Activated CD8-positive, alpha-beta memory T cell treated with anti-CD3 and anti-CD28 coated beads, Interleukin-2, amount 50 U/mL, for 4 hours (primary cell): ENCODE data around the gene RAB20.
A peak's percentile ranks its signal among the peaks of the same experiment; 100 is the strongest.
"Not testable (repeated sequence)": the region's sequence is repeated elsewhere in the genome, so short reads cannot be mapped to it uniquely, and the experiment has no call there.

Experiments
- DNase-seq: peaks from one replicate; pipeline ENCODE4 v3.0.0-alpha.2; 2020

Gene RAB20, protein sequence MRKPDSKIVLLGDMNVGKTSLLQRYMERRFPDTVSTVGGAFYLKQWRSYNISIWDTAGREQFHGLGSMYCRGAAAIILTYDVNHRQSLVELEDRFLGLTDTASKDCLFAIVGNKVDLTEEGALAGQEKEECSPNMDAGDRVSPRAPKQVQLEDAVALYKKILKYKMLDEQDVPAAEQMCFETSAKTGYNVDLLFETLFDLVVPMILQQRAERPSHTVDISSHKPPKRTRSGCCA

GRCh38 chr13:110561344-110562035 is at the start of gene RAB20:
Gene RAB20, minus strand, starts transcription at chr13:110561722. Its CDS starts 203 bp downstream, at chr13:110561519.
- DNase-seq = peak; percentile 58

DNA sequence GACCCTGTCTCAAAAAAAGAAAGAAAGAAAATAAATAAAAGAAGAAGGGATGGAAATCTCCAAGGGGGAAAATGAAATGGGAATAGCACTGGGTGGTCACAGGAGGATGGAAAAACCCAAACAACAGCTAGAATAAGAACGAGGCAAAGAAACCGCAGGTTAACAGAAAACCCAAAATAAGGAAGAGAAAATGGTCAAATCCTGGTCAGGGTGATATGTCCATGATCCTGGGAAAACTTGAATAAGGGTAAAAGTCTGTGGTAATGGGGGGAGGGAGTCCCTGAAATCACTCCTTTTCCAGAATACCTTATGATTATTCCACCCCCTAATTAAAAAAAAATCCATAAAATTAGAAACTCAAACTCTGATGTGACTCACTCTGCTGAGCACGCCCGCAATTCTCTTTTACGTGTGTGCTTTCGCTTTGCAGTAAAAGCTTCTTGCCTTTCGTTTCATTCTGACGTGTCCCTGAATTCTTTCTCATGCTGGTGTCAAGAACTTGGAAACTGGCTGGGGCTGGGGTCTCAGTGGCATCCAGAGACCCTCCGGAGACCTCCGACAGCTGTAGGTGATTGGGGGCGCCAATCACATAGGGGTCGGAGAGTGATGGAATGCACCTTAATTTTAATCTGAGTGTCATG is 49.6 kb upstream of the RAB20 start:
- DNase-seq = no peak

GRCh38 chr13:110607675-110608224 is 46.2 kb upstream of the RAB20 start:
- DNase-seq = no peak

- not testable (repeated sequence) for DNase-seq
Measured at GRCh38 chr13:110606281-110606680, 44.8 kb upstream of the RAB20 start.

DNA sequence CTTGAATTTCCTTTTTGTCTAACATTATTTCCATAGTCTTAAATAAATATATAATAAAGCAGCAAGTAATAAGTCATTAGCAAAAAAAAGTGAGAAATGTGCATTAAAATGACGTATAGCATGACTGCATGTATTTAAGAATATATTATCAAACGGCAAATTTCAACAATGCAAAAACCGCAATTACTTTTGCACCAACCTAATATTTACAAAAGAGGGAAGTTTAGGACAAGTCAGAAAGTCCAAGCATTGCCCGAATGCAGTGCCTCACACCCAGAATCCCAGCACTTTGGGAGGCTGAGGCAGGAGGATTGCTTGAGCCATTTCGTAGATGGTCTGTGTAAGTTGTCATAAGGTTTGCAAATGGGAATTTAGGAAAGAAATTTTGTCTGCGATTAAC is 43.6 kb upstream of the RAB20 start:
- DNase-seq = no peak

DNA sequence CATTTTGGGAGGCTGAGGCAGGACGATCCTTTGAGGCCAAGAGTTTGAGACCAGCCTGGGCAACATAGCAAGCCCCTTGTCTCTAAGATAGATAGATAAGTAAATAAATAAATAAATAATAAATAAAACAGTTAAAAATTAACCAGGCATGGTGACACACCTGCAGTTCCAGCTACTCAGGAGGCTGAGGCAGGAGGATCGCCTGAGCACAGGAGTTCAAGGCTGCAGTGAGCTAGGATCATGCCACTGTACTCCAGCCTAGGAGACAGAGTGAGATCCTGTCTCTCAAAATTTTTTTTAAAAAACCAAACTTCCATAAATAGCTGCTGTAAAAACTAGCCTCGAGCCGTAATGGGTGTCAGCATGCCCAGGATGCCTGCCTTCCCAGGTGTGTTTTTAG is 39.5 kb upstream of the RAB20 start:
- no peak for DNase-seq

GRCh38 chr13:110600261-110600819 is 38.8 kb upstream of the RAB20 start:
- DNase-seq = no peak

- no peak for DNase-seq
Measured at GRCh38 chr13:110597041-110597689, 35.6 kb upstream of the RAB20 start.

- no peak for DNase-seq
Measured at GRCh38 chr13:110593430-110594130, 32.1 kb upstream of the RAB20 start.

DNA sequence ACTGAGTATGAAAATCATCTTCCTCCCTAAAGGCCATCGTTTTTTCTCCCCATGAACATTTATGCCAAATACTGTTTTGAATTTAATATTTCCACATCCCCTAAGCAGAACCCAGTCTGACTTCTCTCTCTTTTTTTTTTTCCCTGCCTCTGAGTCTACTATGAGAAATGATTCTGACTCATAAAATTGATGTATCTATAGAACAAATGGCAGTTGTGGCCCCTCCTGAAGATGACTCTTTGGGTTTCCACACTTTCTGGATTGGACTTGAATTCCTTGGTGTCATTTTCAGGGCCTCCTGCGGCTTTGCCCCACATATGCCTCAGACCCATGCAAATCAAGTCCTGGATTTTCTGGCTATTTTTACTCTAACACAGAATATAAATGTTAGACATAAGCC is 31.1 kb upstream of the RAB20 start:
- no peak for DNase-seq

- DNase-seq = no peak
Measured at GRCh38 chr13:110590577-110590976, 29.1 kb upstream of the RAB20 start.

- DNase-seq = no peak
Measured at GRCh38 chr13:110589793-110590390, 28.4 kb upstream of the RAB20 start.

DNA sequence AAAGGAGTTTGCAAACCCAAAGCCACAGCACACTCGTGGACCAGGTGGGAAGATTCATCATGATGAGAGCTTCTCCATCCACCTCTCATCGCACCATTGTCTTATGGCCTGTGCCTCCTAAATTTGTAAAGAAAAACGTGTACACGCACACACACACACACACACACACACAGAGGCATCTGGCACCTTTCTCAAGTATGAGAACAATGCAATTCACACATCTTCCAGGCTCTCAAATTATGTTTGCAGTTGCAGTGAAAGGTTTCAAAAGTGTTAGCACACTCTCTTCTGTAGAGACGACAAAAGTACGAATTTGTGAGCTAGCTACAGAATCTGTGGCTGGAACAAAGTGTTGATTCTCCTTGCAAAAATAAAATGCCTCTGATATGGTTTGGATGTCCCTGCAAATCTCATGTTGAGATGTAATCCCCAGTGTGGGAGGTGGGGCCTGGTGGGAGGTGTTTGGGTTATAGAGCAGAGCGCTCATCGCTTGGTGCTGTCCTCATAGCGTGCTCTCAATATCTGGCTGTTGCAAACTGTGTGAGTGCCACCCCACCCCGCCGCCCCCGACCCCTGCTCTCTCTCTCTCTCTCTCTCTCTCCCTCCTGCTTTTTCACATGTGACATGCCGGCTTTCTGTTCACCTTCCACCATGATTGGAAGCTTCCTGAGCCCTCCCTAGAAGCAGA is 21.8 kb upstream of the RAB20 start:
- DNase-seq = no peak

GRCh38 chr13:110582421-110582954 is 21.0 kb upstream of the RAB20 start:
- DNase-seq = no peak

GRCh38 chr13:110581506-110582185 is 20.1 kb upstream of the RAB20 start:
- DNase-seq = no peak

DNA sequence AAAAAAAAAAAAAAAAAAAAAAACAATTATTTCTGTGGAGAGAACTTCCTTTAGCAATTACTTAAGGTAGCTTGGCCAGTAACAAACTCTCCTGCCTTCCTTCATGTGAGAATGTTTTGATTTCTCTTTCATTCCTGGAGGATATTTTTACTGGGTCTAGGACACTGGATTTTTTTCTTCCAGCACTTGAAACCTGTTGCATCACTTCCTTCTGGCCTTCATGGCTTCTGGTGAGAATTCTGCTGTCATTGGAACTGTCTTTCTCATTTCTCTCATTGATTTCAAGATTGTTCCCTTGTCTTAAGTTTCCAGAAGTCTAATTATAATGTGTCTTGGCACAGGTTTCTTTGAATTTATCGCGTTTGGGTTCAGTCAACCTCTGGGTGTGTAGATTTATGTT is 19.3 kb upstream of the RAB20 start:
- DNase-seq = no peak

GRCh38 chr13:110578363-110578762 is 16.8 kb upstream of the RAB20 start:
- DNase-seq = no peak

DNA sequence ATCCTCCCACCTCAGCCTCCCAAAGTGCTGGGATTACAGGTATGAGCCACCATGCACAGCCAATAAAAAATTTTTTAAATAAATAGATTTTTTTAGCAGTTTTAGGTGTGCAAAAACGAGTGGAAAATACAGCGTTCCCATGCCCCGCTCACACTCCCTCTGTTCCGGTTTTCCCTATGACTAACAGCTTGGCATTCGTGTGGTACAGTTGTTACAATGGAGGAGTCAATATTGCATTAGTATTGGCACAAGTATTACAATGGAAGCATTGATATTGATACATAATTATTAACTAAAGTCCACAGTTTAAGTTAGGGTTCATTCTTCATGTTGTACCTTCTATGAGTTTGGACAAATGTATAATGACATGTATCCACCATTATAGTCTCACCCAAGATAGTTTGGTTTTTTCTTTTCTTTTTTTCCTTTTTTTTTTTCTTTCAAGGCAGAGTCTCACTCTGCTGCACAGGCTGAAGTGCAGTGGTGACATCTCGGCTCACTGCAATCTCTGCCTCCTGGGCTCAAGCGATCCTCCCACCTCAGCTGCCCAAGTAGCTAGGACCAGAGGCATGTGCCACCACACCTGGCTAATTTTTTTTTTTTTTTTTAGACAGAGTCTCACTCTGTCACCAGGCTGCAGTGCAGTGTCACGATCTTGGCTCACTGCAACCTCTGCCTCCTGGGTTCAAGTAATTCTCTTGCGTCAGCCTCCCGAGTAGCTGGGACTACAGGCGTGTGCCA is 15.4 kb upstream of the RAB20 start:
- DNase-seq = no peak

DNA sequence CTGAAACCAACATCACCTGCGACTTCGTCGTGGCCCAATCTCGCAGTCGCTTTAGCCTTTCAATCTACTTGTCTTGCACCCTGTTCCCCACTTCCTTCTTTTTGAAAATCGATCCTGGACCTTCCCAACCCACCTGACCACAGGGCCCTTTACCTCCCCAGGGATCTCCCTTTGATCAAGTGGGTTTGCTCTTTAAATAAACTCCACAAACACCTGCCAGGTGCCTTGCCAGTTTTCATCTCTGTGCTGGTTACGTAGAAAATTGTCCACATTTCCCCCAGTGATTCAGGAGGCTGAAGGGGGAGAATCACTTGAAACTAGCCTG is 14.5 kb upstream of the RAB20 start:
- no peak for DNase-seq
